Central memory CD8-positive, alpha-beta T cell (primary cell): ENCODE data around the gene ADAMTS5.

Experiments
- ATAC-seq: fragments of 150-1000 bp; cut with Tn5 transposase; replicated peaks from 2 replicates; pipeline ENCODE4 v1.10.0; 2022; ENCODE audit warnings: mild to moderate bottlenecking, moderate FRiP score, moderate number of reproducible peaks; ENCODE audit not compliant: poor library complexity, severe bottlenecking; ENCODE audit errors: extremely low read depth
- DNase-seq, 2 donors: peaks; one replicate each; pipeline ENCODE4 v3.0.0; 2021; ENCODE audit warnings: low spot score in 2 of 2
- H3K27ac Mint-ChIP-seq: one replicate; pipeline ENCODE4 v1.8.0; 2022; ENCODE audit warnings: low read depth, mild to moderate bottlenecking, moderate library complexity, mixed read lengths
- H3K27me3 Mint-ChIP-seq: one replicate; pipeline ENCODE4 v1.8.0; 2022; ENCODE audit warnings: mixed read lengths
- H3K36me3 Mint-ChIP-seq: one replicate; pipeline ENCODE4 v1.8.0; 2022; ENCODE audit warnings: mild to moderate bottlenecking, moderate library complexity, mixed read lengths; ENCODE audit not compliant: insufficient read depth
- H3K4me1 Mint-ChIP-seq: one replicate; pipeline ENCODE4 v1.8.0; 2022; ENCODE audit warnings: mixed read lengths
- H3K4me3 Mint-ChIP-seq: one replicate; pipeline ENCODE4 v1.8.0; 2022; ENCODE audit warnings: mild to moderate bottlenecking, moderate library complexity, mixed read lengths
- H3K9me3 Mint-ChIP-seq: one replicate; pipeline ENCODE4 v1.8.0; 2022; ENCODE audit warnings: mixed read lengths

The ADAMTS5 gene

DNA sequence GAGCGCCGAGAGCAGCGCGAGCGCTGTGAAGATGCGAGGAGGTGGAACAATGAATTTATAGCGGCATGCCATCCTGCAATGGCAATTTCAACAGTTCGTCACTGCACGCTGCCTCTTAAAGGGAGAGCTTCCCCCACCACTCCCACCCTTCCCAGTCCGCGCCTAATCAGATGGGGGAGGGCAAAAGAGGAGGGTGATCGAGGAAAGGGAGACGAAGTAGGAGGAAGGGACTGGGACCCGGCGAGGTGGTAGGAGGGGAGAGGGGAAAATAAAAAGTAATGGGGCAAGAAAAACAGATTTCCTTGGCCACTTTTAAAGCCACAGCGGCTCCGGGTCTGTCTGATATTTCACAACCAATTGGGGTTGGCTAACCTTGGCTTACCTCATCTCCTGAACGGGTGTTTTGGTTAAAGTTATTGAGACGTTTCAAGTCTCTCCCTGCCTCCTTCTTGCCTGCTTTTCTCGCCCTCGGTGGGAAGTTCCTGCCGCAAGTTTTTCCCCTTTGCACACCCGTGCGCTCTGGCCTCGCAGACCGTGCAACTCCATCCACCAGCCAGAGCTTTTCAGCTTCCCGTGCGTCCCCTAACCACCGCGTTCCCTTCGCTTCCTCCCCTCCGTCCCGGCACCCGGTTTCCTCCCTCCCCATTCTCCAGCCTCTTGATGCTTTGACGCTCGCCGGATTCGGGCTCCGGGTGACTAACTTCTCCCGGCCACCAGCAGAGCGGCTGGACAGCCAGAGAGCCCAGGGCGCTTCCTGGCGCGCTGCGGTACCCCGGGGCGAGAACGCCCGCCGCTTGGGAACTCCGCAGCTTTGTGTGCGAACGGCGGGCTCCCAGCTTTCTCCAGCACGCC, at the start of gene ADAMTS5:
ADAMTS5 (minus strand) TSS at position 27 of the 852 bp plus-strand sequence. CDS start 697 bp downstream, outside the sequence.
- Mint-ChIP-seq H3K27ac (no peak within 1 kb of the TSS), H3K9me3 (peaks cover 5% of the 10 kb centered on the region), H3K4me3 (no peak within 1 kb of the TSS), H3K4me1 (no peaks in the 10 kb centered on the region), H3K36me3 (peaks cover 1% of the 10 kb centered on the region), H3K27me3 (peaks cover 32% of the 10 kb centered on the region)
- DNase-seq (no peak), ATAC-seq (no peak)

GRCh38 chr21:27001526-27001925, 34.6 kb upstream of the ADAMTS5 start:
- no peak for DNase-seq

GRCh38 chr21:26983576-26983975, 16.7 kb upstream of the ADAMTS5 start:
- ATAC-seq (no peak), DNase-seq (no peak)
- Mint-ChIP-seq H3K36me3 (no peaks in the 10 kb centered on the region), H3K27ac (no peak overlapping the region), H3K27me3 (no peaks in the 10 kb centered on the region), H3K4me3 (no peak overlapping the region), H3K4me1 (no peaks in the 10 kb centered on the region), H3K9me3 (peaks cover 11% of the 10 kb centered on the region)

More at GRCh38 chr21:27001526-27001925, 34.6 kb upstream of the ADAMTS5 start:
- no peak for ATAC-seq
- peaks cover 5% of the 10 kb centered on the region for H3K9me3 Mint-ChIP-seq
- H3K27ac Mint-ChIP-seq, result no peak overlapping the region
- H3K36me3 Mint-ChIP-seq, result peaks cover 3% of the 10 kb centered on the region
- H3K4me3 Mint-ChIP-seq, result no peak overlapping the region
- no peaks in the 10 kb centered on the region for H3K4me1 Mint-ChIP-seq
- no peaks in the 10 kb centered on the region for H3K27me3 Mint-ChIP-seq

DNA sequence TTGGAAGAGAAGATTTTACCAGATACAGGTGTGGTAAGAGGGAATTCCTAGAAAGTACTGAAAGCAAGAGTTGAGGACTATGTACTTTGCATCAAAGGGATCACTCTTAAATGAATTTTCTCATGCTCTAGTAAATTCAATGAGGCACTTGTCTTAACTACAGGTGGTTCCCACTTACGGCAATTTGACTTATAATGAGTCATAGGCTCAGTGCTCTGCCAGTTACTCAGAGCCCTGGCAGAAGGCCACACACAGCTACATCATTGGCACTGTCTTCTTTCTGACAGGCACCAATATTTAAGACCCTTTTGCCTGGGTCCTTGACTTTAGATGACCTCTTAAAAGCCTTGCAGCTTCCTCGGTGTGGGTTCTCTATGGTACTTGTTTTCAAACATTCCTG, 15.9 kb upstream of the ADAMTS5 start:
- H3K4me3 Mint-ChIP-seq, result no peak overlapping the region
- H3K36me3 Mint-ChIP-seq, result no peaks in the 10 kb centered on the region
- no peaks in the 10 kb centered on the region for H3K27me3 Mint-ChIP-seq
- no peak overlapping the region for H3K27ac Mint-ChIP-seq
- ATAC-seq, result no peak
- H3K9me3 Mint-ChIP-seq, result peaks cover 11% of the 10 kb centered on the region
- DNase-seq, result no peak
- no peaks in the 10 kb centered on the region for H3K4me1 Mint-ChIP-seq

GRCh38 chr21:26977746-26978145, 10.9 kb upstream of the ADAMTS5 start:
- no peak overlapping the region for H3K4me3 Mint-ChIP-seq
- no peaks in the 10 kb centered on the region for H3K4me1 Mint-ChIP-seq
- no peak for ATAC-seq
- H3K27ac Mint-ChIP-seq, result no peak overlapping the region
- no peaks in the 10 kb centered on the region for H3K36me3 Mint-ChIP-seq
- no peaks in the 10 kb centered on the region for H3K27me3 Mint-ChIP-seq
- no peak for DNase-seq
- peaks cover 11% of the 10 kb centered on the region for H3K9me3 Mint-ChIP-seq

DNA sequence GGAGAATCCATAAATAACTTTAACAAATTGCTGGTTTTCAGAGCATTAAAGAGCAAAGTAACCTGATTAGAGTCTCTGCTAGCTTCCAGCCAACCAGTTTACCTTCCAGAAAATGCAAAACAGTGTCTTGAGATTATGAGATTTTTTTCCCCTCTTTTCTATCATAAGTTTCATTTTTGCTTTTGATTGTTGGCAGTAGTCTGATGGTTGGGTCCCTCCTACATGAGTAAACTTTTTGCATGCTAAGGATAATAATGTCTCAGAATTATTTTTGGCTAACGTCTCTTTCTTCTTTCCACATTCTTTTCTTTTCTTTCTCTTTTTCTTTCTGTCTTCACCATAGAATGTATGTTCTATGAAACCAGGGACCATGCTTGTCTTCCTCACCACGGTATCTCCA, 6.3 kb upstream of the ADAMTS5 start:
- H3K4me3 Mint-ChIP-seq, result no peak overlapping the region
- no peak for ATAC-seq
- H3K27ac Mint-ChIP-seq, result no peak overlapping the region
- peaks cover 5% of the 10 kb centered on the region for H3K9me3 Mint-ChIP-seq
- H3K27me3 Mint-ChIP-seq, result peaks cover 1% of the 10 kb centered on the region
- H3K4me1 Mint-ChIP-seq, result no peaks in the 10 kb centered on the region
- no peaks in the 10 kb centered on the region for H3K36me3 Mint-ChIP-seq
- DNase-seq, result no peak

DNA sequence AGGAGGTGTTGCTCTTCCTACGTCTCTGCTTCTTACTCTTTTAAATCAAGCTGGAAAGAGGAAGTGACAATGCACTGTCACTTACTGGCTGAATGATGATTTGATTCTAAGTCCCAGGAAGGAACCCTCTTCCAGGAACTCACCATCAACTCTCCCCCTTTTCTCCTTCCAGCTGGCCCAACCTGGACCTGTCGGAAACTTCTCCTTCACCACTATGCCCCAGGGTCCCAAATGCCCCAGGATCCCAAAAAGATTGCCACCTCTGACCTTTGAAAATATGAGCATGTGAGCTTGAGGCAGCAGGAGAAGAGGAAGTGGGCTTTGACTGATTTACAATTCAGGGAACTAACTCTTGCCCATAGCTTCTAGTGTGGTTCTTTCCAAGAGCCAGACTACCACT, 5.3 kb upstream of the ADAMTS5 start:
- no peak overlapping the region for H3K27ac Mint-ChIP-seq
- no peak for ATAC-seq

DNA sequence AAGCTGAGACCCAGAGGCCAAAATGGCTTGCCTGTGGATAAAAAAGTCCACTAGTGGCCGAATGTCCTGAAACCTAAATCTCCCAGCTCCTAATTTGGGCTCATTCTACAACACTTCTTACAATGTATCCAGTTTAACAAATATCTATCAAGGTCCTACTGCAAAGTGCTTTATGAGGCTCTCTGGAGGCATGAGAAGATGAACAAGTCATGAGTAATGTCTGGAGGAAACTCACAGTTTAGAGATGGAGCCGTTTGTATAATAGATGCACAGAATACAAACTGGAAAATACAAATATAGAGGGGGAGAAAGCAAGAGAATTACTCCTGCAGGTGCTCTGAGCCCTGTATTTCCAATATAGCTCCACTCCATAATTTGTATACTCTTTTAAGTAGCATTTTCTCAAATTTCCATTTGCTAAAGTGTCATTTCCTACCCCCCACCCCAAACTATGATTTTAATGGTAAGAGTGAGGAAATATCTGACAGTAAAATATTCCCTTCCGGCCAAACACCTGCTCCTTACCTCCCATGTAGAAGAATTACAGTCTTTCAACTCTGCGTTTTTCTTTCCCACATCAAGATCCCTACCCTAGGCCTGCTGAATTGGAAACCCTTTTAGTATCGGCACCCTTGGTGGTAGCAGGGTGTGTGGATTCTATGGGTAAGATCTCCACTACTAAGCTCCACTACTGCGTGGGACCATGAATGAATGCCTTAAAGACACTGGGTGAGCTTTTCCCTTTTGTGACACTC, 3.3 kb upstream of the ADAMTS5 start:
- no peaks in the 10 kb centered on the region for H3K4me1 Mint-ChIP-seq
- H3K27me3 Mint-ChIP-seq, result peaks cover 21% of the 10 kb centered on the region
- no peak overlapping the region for H3K4me3 Mint-ChIP-seq
- H3K27ac Mint-ChIP-seq, result no peak overlapping the region
- peaks cover 1% of the 10 kb centered on the region for H3K36me3 Mint-ChIP-seq
- no peak for ATAC-seq
- DNase-seq, result no peak
- peaks cover 5% of the 10 kb centered on the region for H3K9me3 Mint-ChIP-seq

More for the DNA sequence above, 5.3 kb upstream of the ADAMTS5 start:
- peaks cover 5% of the 10 kb centered on the region for H3K9me3 Mint-ChIP-seq
- no peaks in the 10 kb centered on the region for H3K4me1 Mint-ChIP-seq
- H3K27me3 Mint-ChIP-seq, result peaks cover 12% of the 10 kb centered on the region
- H3K36me3 Mint-ChIP-seq, result no peaks in the 10 kb centered on the region
- no peak overlapping the region for H3K4me3 Mint-ChIP-seq
- no peak for DNase-seq

GRCh38 chr21:26966649-26967061, 233 bp downstream of the ADAMTS5 start:
- DNase-seq, result no peak
- H3K27me3 Mint-ChIP-seq, result peaks cover 32% of the 10 kb centered on the region
- H3K36me3 Mint-ChIP-seq, result peaks cover 1% of the 10 kb centered on the region
- ATAC-seq, result no peak
- peaks cover 5% of the 10 kb centered on the region for H3K9me3 Mint-ChIP-seq
- no peak overlapping the region for H3K4me3 Mint-ChIP-seq
- no peak overlapping the region for H3K27ac Mint-ChIP-seq
- no peaks in the 10 kb centered on the region for H3K4me1 Mint-ChIP-seq

- H3K27ac Mint-ChIP-seq, result no peak overlapping the region
- H3K9me3 Mint-ChIP-seq, result peaks cover 5% of the 10 kb centered on the region
- H3K4me1 Mint-ChIP-seq, result no peaks in the 10 kb centered on the region
- ATAC-seq (no peak), DNase-seq (no peak)
- H3K4me3 Mint-ChIP-seq, result no peak overlapping the region
- peaks cover 32% of the 10 kb centered on the region for H3K27me3 Mint-ChIP-seq
- H3K36me3 Mint-ChIP-seq, result peaks cover 1% of the 10 kb centered on the region
Observed at GRCh38 chr21:26965907-26966581, 844 bp downstream of the ADAMTS5 start.

DNA sequence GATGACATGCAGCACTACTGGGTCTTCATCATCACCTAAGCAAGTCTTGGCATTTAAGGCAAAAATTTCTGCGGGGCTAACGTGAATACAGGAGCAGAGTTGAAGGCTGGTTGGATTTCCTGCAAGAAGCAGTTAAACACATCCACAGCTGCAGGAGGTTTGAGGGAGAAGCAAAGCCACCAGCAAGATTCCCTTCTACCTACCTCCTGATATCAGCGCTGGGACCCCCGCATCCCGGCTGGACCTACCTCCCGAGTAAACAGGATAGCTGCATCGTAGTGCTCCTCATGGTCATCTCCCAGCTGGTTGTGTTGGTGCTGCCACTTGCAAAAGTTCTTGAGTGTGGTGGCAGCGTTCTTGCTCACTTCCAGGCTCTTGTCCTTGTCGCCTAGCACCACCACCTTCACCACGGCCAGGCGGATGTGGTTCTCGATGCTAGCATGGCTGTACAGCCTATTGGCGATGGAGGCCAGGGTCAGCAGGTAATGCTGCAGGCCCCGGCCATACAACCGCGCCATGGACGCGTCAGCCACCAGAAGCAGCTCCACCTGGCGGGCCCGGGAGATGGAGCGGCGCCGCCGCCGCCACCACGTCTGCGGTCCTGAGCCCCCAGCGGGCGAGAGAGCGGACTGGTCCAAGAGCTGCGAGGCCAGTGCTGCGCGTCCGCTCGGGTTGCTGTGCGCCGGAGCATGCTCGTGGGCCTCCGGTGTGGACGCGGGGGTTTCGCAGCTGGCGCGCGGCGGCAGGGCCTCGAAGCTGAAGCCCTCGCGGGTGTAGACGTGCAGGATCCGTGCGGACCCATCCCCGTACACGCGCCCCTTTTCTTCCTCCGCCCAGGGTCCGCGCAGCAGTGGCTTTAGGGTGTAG, 1.6 kb downstream of the ADAMTS5 start:
- Mint-ChIP-seq H3K4me3 (no peak overlapping the region), H3K4me1 (no peaks in the 10 kb centered on the region), H3K9me3 (no peaks in the 10 kb centered on the region), H3K27me3 (peaks cover 32% of the 10 kb centered on the region), H3K36me3 (peaks cover 1% of the 10 kb centered on the region), H3K27ac (no peak overlapping the region)
- DNase-seq (no peak), ATAC-seq (no peak)
